ENCODE results near the gene OR6C70.
"Not testable (repeated sequence)": the region's sequence is repeated elsewhere in the genome, so short reads cannot be mapped to it uniquely, and the experiment has no call there.

The OR6C70 gene

GRCh38 chr12:55448825-55449224, 21.1 kb downstream of the OR6C70 start:
- Mint-ChIP-seq H3K4me1 (no peaks in the 10 kb centered on the region), H3K36me3 (ENCODE audit: low read depth) (no peaks in the 10 kb centered on the region), H3K9me3 (no peaks in the 10 kb centered on the region), H3K27me3 (ENCODE audit: low read depth, poor library complexity) (no peaks in the 10 kb centered on the region), H3K27ac (no peak overlapping the region), H3K4me3 (no peak overlapping the region)
- no peak for TF ChIP-seq CTCF (IDR thresholded peaks at IDR 0.05)
- no peak for DNase-seq

GRCh38 chr12:55446326-55446725, 23.6 kb downstream of the OR6C70 start:
- DNase-seq, result no peak
- no peak overlapping the region for H3K4me3 Mint-ChIP-seq
- H3K9me3 Mint-ChIP-seq, result peaks cover 13% of the 10 kb centered on the region
- H3K27me3 Mint-ChIP-seq (ENCODE audit: low read depth, poor library complexity), result no peaks in the 10 kb centered on the region
- no peaks in the 10 kb centered on the region for H3K36me3 Mint-ChIP-seq (ENCODE audit: low read depth)
- H3K4me1 Mint-ChIP-seq, result no peaks in the 10 kb centered on the region
- H3K27ac Mint-ChIP-seq, result no peak overlapping the region
- TF ChIP-seq CTCF (IDR thresholded peaks at IDR 0.05), result no peak

- peaks cover 22% of the 10 kb centered on the region for H3K9me3 Mint-ChIP-seq
- no peak overlapping the region for H3K27ac Mint-ChIP-seq
Observed at GRCh38 chr12:55445357-55445756, 24.6 kb downstream of the OR6C70 start.

GRCh38 chr12:55443776-55444175, 26.2 kb downstream of the OR6C70 start, which contains the start of gene OR6C2:
OR6C2 (plus strand) TSS chr12:55444076; CDS start chr12:55452214, 8,138 bp downstream.
- peaks cover 9% of the 10 kb centered on the region for H3K36me3 Mint-ChIP-seq (ENCODE audit: low read depth)
- no peak for DNase-seq
- H3K4me1 Mint-ChIP-seq, result no peaks in the 10 kb centered on the region
- TF ChIP-seq CTCF (IDR thresholded peaks at IDR 0.05), result no peak
- H3K4me3 Mint-ChIP-seq, result no peak within 1 kb of the TSS
- H3K27me3 Mint-ChIP-seq (ENCODE audit: low read depth, poor library complexity), result peaks cover 4% of the 10 kb centered on the region
- H3K9me3 Mint-ChIP-seq, result peaks cover 32% of the 10 kb centered on the region
- no peak within 1 kb of the TSS for H3K27ac Mint-ChIP-seq

More at GRCh38 chr12:55445357-55445756, 24.6 kb downstream of the OR6C70 start:
- Mint-ChIP-seq H3K4me3 (no peak overlapping the region), H3K36me3 (ENCODE audit: low read depth) (peaks cover 2% of the 10 kb centered on the region), H3K4me1 (no peaks in the 10 kb centered on the region), H3K27me3 (ENCODE audit: low read depth, poor library complexity) (peaks cover 4% of the 10 kb centered on the region)
- DNase-seq, result no peak
- no peak for TF ChIP-seq CTCF (IDR thresholded peaks at IDR 0.05)

GRCh38 chr12:55441233-55441632, 28.7 kb downstream of the OR6C70 start:
- H3K4me3 Mint-ChIP-seq; H3K27ac Mint-ChIP-seq; H3K27me3 Mint-ChIP-seq (ENCODE audit: low read depth, poor library complexity); DNase-seq; H3K36me3 Mint-ChIP-seq (ENCODE audit: low read depth); H3K4me1 Mint-ChIP-seq: not testable (repeated sequence)
- H3K9me3 Mint-ChIP-seq, result peaks cover 32% of the 10 kb centered on the region

GRCh38 chr12:55428331-55429243, 41.4 kb downstream of the OR6C70 start:
- TF ChIP-seq CTCF (IDR thresholded peaks at IDR 0.05), result no peak
- no peak overlapping the region for H3K4me3 Mint-ChIP-seq
- no peak for DNase-seq
- no peaks in the 10 kb centered on the region for H3K4me1 Mint-ChIP-seq
- H3K27ac Mint-ChIP-seq, result no peak overlapping the region
- peaks cover 5% of the 10 kb centered on the region for H3K9me3 Mint-ChIP-seq
- peaks cover 4% of the 10 kb centered on the region for H3K27me3 Mint-ChIP-seq (ENCODE audit: low read depth, poor library complexity)
- H3K36me3 Mint-ChIP-seq (ENCODE audit: low read depth), result no peaks in the 10 kb centered on the region
